ENCODE results near the gene KCTD3.

Gene KCTD3

GRCh38 chr1:215566556-215567490 is at the start of gene KCTD3:
Gene KCTD3 (plus strand): TSS chr1:215567304. CDS start chr1:215567686, 382 bp downstream.
- DNase-seq (ENCODE audit: low read depth in 2 of 2, low spot score in 1 of 2), result no peak

GRCh38 chr1:215517441-215517891 is 49.6 kb upstream of the KCTD3 start:
- no peak for DNase-seq (ENCODE audit: low read depth in 2 of 2, low spot score in 1 of 2)

GRCh38 chr1:215518594-215518993 is 48.5 kb upstream of the KCTD3 start:
- DNase-seq (ENCODE audit: low read depth in 2 of 2, low spot score in 1 of 2), result no peak

- no peak for DNase-seq (ENCODE audit: low read depth in 2 of 2, low spot score in 1 of 2)
Measured at GRCh38 chr1:215521279-215521678, 45.8 kb upstream of the KCTD3 start.

- no peak for DNase-seq (ENCODE audit: low read depth in 2 of 2, low spot score in 1 of 2)
Measured at GRCh38 chr1:215523128-215523861, 43.8 kb upstream of the KCTD3 start.

- DNase-seq (ENCODE audit: low read depth in 2 of 2, low spot score in 1 of 2), result no peak
Measured at GRCh38 chr1:215523906-215524305, 43.2 kb upstream of the KCTD3 start.

GRCh38 chr1:215526147-215526845 is 40.8 kb upstream of the KCTD3 start:
- DNase-seq (ENCODE audit: low read depth in 2 of 2, low spot score in 1 of 2), result no peak

- no peak for DNase-seq (ENCODE audit: low read depth in 2 of 2, low spot score in 1 of 2)
Measured at GRCh38 chr1:215526846-215527151, 40.3 kb upstream of the KCTD3 start.

GRCh38 chr1:215529111-215529510 is 38.0 kb upstream of the KCTD3 start:
- DNase-seq (ENCODE audit: low read depth in 2 of 2, low spot score in 1 of 2), result no peak

GRCh38 chr1:215529571-215529970 is 37.5 kb upstream of the KCTD3 start:
- DNase-seq (ENCODE audit: low read depth in 2 of 2, low spot score in 1 of 2), result no peak

GRCh38 chr1:215530401-215530984 is 36.6 kb upstream of the KCTD3 start:
- no peak for DNase-seq (ENCODE audit: low read depth in 2 of 2, low spot score in 1 of 2)

GRCh38 chr1:215539803-215540570 is 27.1 kb upstream of the KCTD3 start:
- no peak for DNase-seq (ENCODE audit: low read depth in 2 of 2, low spot score in 1 of 2)

GRCh38 chr1:215542301-215542700 is 24.8 kb upstream of the KCTD3 start:
- DNase-seq (ENCODE audit: low read depth in 2 of 2, low spot score in 1 of 2), result no peak

- no peak for DNase-seq (ENCODE audit: low read depth in 2 of 2, low spot score in 1 of 2)
Measured at GRCh38 chr1:215543191-215543606, 23.9 kb upstream of the KCTD3 start.

- DNase-seq (ENCODE audit: low read depth in 2 of 2, low spot score in 1 of 2), result no peak
Measured at GRCh38 chr1:215543806-215544205, 23.3 kb upstream of the KCTD3 start.

- no peak for DNase-seq (ENCODE audit: low read depth in 2 of 2, low spot score in 1 of 2)
Measured at GRCh38 chr1:215544566-215544965, 22.5 kb upstream of the KCTD3 start.

- DNase-seq (ENCODE audit: low read depth in 2 of 2, low spot score in 1 of 2), result no peak
Measured at GRCh38 chr1:215545096-215545495, 22.0 kb upstream of the KCTD3 start.

- DNase-seq (ENCODE audit: low read depth in 2 of 2, low spot score in 1 of 2), result no peak
Measured at GRCh38 chr1:215547011-215547410, 20.1 kb upstream of the KCTD3 start.

GRCh38 chr1:215551806-215552205 is 15.3 kb upstream of the KCTD3 start:
- DNase-seq (ENCODE audit: low read depth in 2 of 2, low spot score in 1 of 2), result no peak

- DNase-seq (ENCODE audit: low read depth in 2 of 2, low spot score in 1 of 2), result no peak
Measured at GRCh38 chr1:215554865-215555264, 12.2 kb upstream of the KCTD3 start.

GRCh38 chr1:215555531-215555930 is 11.6 kb upstream of the KCTD3 start:
- no peak for DNase-seq (ENCODE audit: low read depth in 2 of 2, low spot score in 1 of 2)

Measured in stimulated activated CD8-positive, alpha-beta memory T cell treated with anti-CD3 and anti-CD28 coated beads, Interleukin-4, amount 100 ng/mL, for 1 hour (primary cell).